ENCODE measurements around the gene ATP5F1E. TPM values are rescaled to one million over a fixed set of nuclear protein-coding genes. Genes with fewer than 3 reads are reported as not detected.

Gene ATP5F1E
- total RNA-seq, result 31.0 and 36.1 TPM in 2 replicates

GRCh38 chr20:59032023-59032712, at the start of gene ATP5F1E:
Gene ATP5F1E, minus strand, starts transcription at chr20:59032335. Its CDS starts 84 bp downstream, at chr20:59032251.

DNA sequence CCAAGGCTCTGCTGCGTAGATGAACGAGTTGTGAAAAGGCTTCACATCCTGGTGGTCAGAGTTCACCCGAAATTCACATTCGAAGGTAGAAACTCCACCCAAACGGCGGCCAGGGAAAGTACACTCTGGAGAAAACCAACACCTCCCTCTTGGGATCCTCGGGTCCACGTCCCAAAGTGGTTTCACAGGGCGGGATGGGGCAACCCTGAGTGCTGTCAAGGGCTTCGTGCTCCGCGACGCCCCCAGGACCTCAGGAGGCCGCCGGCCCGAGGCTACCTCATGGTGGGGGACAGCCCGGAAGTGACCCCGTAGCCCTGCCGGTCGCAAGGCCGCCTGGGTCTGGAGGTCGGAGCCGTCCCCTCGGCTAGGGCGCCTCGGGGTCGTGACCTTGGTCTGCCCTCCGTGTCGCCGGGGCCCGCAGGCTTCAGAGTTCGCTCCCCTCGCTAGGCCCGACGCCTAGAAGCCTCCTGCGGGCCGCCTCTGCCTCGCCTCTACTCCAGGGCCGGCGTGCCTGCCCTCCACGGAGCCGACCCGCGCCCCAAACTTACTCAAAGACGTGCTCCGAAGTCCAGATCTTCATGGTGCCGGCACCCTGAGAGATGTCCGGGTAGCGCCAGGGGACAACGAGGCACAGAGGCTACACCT, 10.1 kb upstream of the ATP5F1E start, which contains the start of gene PRELID3B:
TSS of gene PRELID3B (minus strand) at position 636 of the 645 bp plus-strand sequence. CDS start at position 580, 56 bp downstream.

GRCh38 chr20:59019217-59019616, 12.9 kb downstream of the ATP5F1E start, which contains the start of gene TUBB1:
Gene TUBB1, plus strand, starts transcription at chr20:59019429. Its CDS starts 94 bp downstream, at chr20:59019523.

DNA sequence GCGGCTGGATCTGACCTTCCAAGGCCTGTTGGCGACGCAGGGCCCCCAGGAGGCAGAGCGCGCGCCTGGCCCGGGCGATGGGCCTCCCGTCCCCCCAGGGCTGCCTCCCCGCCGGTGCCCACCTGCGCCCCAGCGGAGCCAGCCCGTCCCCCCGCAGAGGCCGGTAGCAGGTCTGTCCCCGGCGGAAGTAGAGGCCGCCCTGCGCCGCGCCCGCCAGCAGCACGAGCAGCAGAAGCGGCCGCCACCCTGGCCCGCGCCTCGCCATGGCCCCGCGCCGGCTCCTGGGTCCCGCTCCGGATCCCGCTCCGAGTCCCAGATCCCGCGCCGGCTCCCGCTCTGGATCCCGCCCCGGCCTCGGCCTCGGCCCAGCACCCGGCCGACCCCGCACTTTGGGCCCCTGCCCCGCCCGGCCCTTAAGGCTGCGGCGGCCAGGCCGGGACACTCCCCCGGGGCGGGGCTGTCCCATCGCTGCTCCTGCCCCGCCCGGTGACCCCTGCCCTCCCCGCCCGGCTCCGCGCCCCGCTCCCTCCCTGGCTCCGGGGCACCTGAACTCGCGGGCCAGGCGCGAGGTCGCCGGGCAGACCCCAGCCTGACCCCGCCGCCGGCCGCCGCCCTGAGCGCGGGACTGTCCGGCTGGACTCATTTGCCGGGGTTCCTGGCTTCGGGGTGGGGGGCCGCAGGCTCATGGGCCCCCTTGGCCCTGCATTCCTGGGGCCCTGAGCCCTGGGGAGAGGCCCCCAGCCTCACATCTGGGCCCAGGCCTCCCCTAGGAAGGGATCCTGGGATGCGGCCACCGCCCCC, 25.1 kb downstream of the ATP5F1E start, which contains the start of gene CTSZ:
TSS of gene CTSZ (minus strand) at position 391 of the 801 bp plus-strand sequence. CDS start at position 265, 126 bp downstream.

GRCh38 chr20:58980711-58981627, 51.2 kb downstream of the ATP5F1E start, which contains the start of gene NELFCD:
Gene NELFCD, plus strand, starts transcription at chr20:58981256. Its CDS starts 54 bp downstream, at chr20:58981310.

Other genes starting within 250 kb of the ATP5F1E start
- gene GNAS-AS1, start 181.4 kb downstream of the ATP5F1E start, total RNA-seq, result 0.71 and 1.2 TPM in 2 replicates
- 386 and 451 TPM in 2 replicates for gene GNAS, start 179.6 kb downstream of the ATP5F1E start, total RNA-seq
- 44.7 and 49.2 TPM in 2 replicates for gene NELFCD, start 51.1 kb downstream of the ATP5F1E start, total RNA-seq
- gene CTSZ, start 25.1 kb downstream of the ATP5F1E start, total RNA-seq, result 144 and 195 TPM in 2 replicates
- gene TUBB1, start 12.9 kb downstream of the ATP5F1E start, total RNA-seq, result under 0.01 TPM in 1 of 2 replicates, not detected in the other
- gene PRELID3B, start 10.5 kb upstream of the ATP5F1E start, total RNA-seq, result 85.8 and 86.5 TPM in 2 replicates
- gene ZNF831, start 131.5 kb upstream of the ATP5F1E start, total RNA-seq, result not detected in 2 replicates

Data from smooth muscle cell of bladder (primary cell).